ENCODE results near the gene FOXB2.

Gene FOXB2

DNA sequence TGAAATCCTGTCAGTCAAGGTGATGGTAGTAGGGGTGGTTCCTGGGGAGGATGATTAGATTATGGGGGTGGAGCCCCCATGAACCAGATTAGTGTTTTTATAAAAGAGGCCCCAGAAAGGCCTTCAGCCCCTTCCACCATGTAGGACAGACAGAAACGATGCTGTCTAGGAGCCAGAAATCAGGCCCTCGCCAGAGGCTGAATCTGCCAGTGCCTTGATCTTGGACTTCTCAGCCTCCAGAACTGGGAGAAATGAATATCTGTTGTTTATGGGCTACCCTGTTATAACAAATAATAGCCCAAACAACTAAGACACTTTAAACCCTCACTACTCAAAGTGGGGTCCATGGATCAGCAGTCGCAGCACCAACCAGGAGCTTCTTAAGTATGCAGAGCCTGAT lies 20.2 kb upstream of the FOXB2 start:
- H3K36me3 ChIP-seq (ENCODE audit: insufficient read depth, low read length), result no peaks in the 10 kb centered on the region

GRCh38 chr9:77000330-77000729 lies 19.1 kb upstream of the FOXB2 start:
- Histone ChIP-seq H3K79me2 (ENCODE audit: insufficient read depth, low read length) (no peaks in the 10 kb centered on the region), H3K4me2 (ENCODE audit: insufficient read depth, low read length) (no peak overlapping the region), H2AFZ (ENCODE audit: low read depth, low read length) (no peak overlapping the region), H3K9ac (ENCODE audit: low read depth, low read length) (no peak overlapping the region), H3K36me3 (ENCODE audit: insufficient read depth, low read length) (no peaks in the 10 kb centered on the region), H3K4me1 (ENCODE audit: insufficient read depth, low read length) (no peaks in the 10 kb centered on the region), H3K4me3 (ENCODE audit: low read depth in 1 of 2, low read length in 2 of 2) (no peak overlapping the region), H3K9me3 (ENCODE audit: insufficient read depth, low read length, severe bottlenecking) (no peaks in the 10 kb centered on the region), H3K27ac (ENCODE audit: low read length) (no peak overlapping the region), H4K20me1 (ENCODE audit: insufficient read depth, low read length) (no peaks in the 10 kb centered on the region), H3K27me3 (ENCODE audit: insufficient read depth, low read length, poor library complexity) (no peaks in the 10 kb centered on the region)
- ATAC-seq (ENCODE audit: insufficient read depth, low read depth), result no peak
- TF ChIP-seq, protein P1, sequence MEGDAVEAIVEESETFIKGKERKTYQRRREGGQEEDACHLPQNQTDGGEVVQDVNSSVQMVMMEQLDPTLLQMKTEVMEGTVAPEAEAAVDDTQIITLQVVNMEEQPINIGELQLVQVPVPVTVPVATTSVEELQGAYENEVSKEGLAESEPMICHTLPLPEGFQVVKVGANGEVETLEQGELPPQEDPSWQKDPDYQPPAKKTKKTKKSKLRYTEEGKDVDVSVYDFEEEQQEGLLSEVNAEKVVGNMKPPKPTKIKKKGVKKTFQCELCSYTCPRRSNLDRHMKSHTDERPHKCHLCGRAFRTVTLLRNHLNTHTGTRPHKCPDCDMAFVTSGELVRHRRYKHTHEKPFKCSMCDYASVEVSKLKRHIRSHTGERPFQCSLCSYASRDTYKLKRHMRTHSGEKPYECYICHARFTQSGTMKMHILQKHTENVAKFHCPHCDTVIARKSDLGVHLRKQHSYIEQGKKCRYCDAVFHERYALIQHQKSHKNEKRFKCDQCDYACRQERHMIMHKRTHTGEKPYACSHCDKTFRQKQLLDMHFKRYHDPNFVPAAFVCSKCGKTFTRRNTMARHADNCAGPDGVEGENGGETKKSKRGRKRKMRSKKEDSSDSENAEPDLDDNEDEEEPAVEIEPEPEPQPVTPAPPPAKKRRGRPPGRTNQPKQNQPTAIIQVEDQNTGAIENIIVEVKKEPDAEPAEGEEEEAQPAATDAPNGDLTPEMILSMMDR (IDR thresholded peaks at IDR 0.05; ENCODE audit: borderline replicate concordance, extremely low read depth, low read length, poor library complexity, severe bottlenecking), result no peak
- TF ChIP-seq EZH2 (IDR thresholded peaks at IDR 0.05; ENCODE audit: borderline replicate concordance, low read depth, low read length, severe bottlenecking), result no peak
- no peak for DNase-seq

More for the DNA sequence above, 20.2 kb upstream of the FOXB2 start:
- no peak overlapping the region for H3K9ac ChIP-seq (ENCODE audit: low read depth, low read length)
- H3K4me1 ChIP-seq (ENCODE audit: insufficient read depth, low read length), result no peaks in the 10 kb centered on the region
- no peaks in the 10 kb centered on the region for H3K27me3 ChIP-seq (ENCODE audit: insufficient read depth, low read length, poor library complexity)
- H3K4me2 ChIP-seq (ENCODE audit: insufficient read depth, low read length), result no peak overlapping the region
- H4K20me1 ChIP-seq (ENCODE audit: insufficient read depth, low read length), result no peaks in the 10 kb centered on the region
- no peak overlapping the region for H3K4me3 ChIP-seq (ENCODE audit: low read depth in 1 of 2, low read length in 2 of 2)
- DNase-seq (no peak), ATAC-seq (ENCODE audit: insufficient read depth, low read depth) (no peak)
- H3K79me2 ChIP-seq (ENCODE audit: insufficient read depth, low read length), result no peaks in the 10 kb centered on the region
- no peak overlapping the region for H2AFZ ChIP-seq (ENCODE audit: low read depth, low read length)
- no peak overlapping the region for H3K27ac ChIP-seq (ENCODE audit: low read length)
- TF ChIP-seq, protein P1 (IDR thresholded peaks at IDR 0.05; ENCODE audit: borderline replicate concordance, extremely low read depth, low read length, poor library complexity, severe bottlenecking), result no peak
- no peak for TF ChIP-seq EZH2 (IDR thresholded peaks at IDR 0.05; ENCODE audit: borderline replicate concordance, low read depth, low read length, severe bottlenecking)
- H3K9me3 ChIP-seq (ENCODE audit: insufficient read depth, low read length, severe bottlenecking), result no peaks in the 10 kb centered on the region

- TF ChIP-seq, protein P1 (IDR thresholded peaks at IDR 0.05; ENCODE audit: borderline replicate concordance, extremely low read depth, low read length, poor library complexity, severe bottlenecking), result no peak
- TF ChIP-seq EZH2 (IDR thresholded peaks at IDR 0.05; ENCODE audit: borderline replicate concordance, low read depth, low read length, severe bottlenecking), result no peak
- no peak for DNase-seq
- H3K27me3 ChIP-seq (ENCODE audit: insufficient read depth, low read length, poor library complexity), result no peaks in the 10 kb centered on the region
- no peaks in the 10 kb centered on the region for H3K4me1 ChIP-seq (ENCODE audit: insufficient read depth, low read length)
- H4K20me1 ChIP-seq (ENCODE audit: insufficient read depth, low read length), result no peaks in the 10 kb centered on the region
- no peaks in the 10 kb centered on the region for H3K79me2 ChIP-seq (ENCODE audit: insufficient read depth, low read length)
- no peaks in the 10 kb centered on the region for H3K36me3 ChIP-seq (ENCODE audit: insufficient read depth, low read length)
- H3K9me3 ChIP-seq (ENCODE audit: insufficient read depth, low read length, severe bottlenecking), result no peaks in the 10 kb centered on the region
- no peak overlapping the region for H3K4me3 ChIP-seq (ENCODE audit: low read depth in 1 of 2, low read length in 2 of 2)
- H2AFZ ChIP-seq (ENCODE audit: low read depth, low read length), result no peak overlapping the region
- no peak overlapping the region for H3K4me2 ChIP-seq (ENCODE audit: insufficient read depth, low read length)
- no peak overlapping the region for H3K9ac ChIP-seq (ENCODE audit: low read depth, low read length)
- H3K27ac ChIP-seq (ENCODE audit: low read length), result no peak overlapping the region
- ATAC-seq (ENCODE audit: insufficient read depth, low read depth), result no peak
These were observed 16.1 kb upstream of the FOXB2 start for GRCh38 chr9:77003366-77003765.

DNA sequence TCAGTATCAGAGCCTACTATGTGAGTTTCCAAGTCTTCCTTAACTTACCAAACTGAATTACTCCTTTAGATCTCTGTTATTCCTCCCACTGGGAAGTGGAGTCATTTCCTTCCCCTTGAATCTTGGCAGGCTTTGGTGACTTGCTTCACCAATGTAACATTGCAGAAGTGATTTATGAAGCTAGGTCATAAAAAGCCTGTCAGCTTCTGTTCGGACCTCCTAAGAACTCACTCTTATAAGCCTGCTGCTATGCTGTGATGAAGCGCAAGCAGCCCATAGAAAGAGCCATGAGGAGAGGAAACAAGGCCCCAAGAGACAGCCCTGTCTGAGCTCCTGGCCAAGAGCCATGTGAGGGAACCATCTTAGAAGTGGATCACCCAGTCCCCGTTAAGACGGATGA lies 14.2 kb upstream of the FOXB2 start:
- H3K4me2 ChIP-seq (ENCODE audit: insufficient read depth, low read length), result no peak overlapping the region
- H2AFZ ChIP-seq (ENCODE audit: low read depth, low read length), result no peak overlapping the region
- ATAC-seq (ENCODE audit: insufficient read depth, low read depth), result no peak
- H3K4me3 ChIP-seq (ENCODE audit: low read depth in 1 of 2, low read length in 2 of 2), result no peak overlapping the region
- no peaks in the 10 kb centered on the region for H4K20me1 ChIP-seq (ENCODE audit: insufficient read depth, low read length)
- DNase-seq, result no peak
- H3K27ac ChIP-seq (ENCODE audit: low read length), result no peak overlapping the region
- H3K36me3 ChIP-seq (ENCODE audit: insufficient read depth, low read length), result no peaks in the 10 kb centered on the region
- H3K79me2 ChIP-seq (ENCODE audit: insufficient read depth, low read length), result no peaks in the 10 kb centered on the region
- no peaks in the 10 kb centered on the region for H3K27me3 ChIP-seq (ENCODE audit: insufficient read depth, low read length, poor library complexity)
- TF ChIP-seq EZH2 (IDR thresholded peaks at IDR 0.05; ENCODE audit: borderline replicate concordance, low read depth, low read length, severe bottlenecking), result no peak
- TF ChIP-seq, protein P1 (IDR thresholded peaks at IDR 0.05; ENCODE audit: borderline replicate concordance, extremely low read depth, low read length, poor library complexity, severe bottlenecking), result no peak
- no peaks in the 10 kb centered on the region for H3K4me1 ChIP-seq (ENCODE audit: insufficient read depth, low read length)
- no peaks in the 10 kb centered on the region for H3K9me3 ChIP-seq (ENCODE audit: insufficient read depth, low read length, severe bottlenecking)
- H3K9ac ChIP-seq (ENCODE audit: low read depth, low read length), result no peak overlapping the region
